HG02571 (cell line): ENCODE results near the gene IGSF1.

Experiments used
- ATAC-seq: cut with Tn5 transposase; IDR thresholded peaks from one replicate; pipeline ENCODE4 v1.9.1; 2021; ENCODE audit warnings: mild to moderate bottlenecking, moderate library complexity; ENCODE audit not compliant: unreplicated experiment

The IGSF1 gene, protein sequence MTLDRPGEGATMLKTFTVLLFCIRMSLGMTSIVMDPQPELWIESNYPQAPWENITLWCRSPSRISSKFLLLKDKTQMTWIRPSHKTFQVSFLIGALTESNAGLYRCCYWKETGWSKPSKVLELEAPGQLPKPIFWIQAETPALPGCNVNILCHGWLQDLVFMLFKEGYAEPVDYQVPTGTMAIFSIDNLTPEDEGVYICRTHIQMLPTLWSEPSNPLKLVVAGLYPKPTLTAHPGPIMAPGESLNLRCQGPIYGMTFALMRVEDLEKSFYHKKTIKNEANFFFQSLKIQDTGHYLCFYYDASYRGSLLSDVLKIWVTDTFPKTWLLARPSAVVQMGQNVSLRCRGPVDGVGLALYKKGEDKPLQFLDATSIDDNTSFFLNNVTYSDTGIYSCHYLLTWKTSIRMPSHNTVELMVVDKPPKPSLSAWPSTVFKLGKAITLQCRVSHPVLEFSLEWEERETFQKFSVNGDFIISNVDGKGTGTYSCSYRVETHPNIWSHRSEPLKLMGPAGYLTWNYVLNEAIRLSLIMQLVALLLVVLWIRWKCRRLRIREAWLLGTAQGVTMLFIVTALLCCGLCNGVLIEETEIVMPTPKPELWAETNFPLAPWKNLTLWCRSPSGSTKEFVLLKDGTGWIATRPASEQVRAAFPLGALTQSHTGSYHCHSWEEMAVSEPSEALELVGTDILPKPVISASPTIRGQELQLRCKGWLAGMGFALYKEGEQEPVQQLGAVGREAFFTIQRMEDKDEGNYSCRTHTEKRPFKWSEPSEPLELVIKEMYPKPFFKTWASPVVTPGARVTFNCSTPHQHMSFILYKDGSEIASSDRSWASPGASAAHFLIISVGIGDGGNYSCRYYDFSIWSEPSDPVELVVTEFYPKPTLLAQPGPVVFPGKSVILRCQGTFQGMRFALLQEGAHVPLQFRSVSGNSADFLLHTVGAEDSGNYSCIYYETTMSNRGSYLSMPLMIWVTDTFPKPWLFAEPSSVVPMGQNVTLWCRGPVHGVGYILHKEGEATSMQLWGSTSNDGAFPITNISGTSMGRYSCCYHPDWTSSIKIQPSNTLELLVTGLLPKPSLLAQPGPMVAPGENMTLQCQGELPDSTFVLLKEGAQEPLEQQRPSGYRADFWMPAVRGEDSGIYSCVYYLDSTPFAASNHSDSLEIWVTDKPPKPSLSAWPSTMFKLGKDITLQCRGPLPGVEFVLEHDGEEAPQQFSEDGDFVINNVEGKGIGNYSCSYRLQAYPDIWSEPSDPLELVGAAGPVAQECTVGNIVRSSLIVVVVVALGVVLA (N-terminal part only)

DNA sequence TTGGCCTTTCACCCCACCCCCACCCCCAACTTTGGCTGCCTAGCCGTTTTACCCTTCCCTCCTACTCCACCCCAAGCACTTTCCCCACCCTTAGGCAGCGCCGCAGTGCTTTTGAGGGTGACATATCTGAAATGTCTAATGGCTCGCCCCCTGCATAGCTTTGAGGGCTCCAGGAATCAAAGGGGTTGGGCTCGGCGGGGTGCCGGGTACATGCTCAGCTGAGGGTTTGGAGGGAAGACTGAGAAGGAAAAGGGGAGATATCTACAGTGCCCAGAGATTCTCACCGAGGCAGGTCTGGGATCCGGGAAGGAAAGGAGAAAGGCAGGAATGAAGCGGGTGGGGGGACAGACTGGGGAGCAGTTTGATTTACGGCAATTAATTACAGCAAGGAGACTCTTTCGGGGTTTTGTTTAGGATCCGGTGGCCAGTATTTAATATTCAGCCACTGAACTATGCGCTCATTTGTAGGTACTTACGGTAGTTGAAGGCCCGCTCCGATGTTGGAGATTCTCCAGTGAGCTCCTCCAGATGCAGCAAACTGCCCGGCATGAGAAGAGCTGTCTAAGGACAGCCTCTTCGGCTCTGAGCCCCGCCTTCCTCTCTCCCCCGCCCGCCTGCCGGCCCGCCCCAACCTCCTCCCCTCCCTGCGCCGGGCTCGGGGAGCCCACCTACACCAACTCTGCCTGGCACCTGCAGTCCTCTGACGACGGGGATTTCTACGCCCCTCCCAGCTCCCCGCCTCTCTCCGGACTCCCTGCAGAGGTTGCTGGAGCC is at the start of gene IGSF1:
Gene IGSF1 (minus strand): TSS at position 569 of the 774 bp plus-strand sequence. CDS start 2,632 bp downstream, outside the sequence.
- ATAC-seq = no peak

- no peak for ATAC-seq
Measured at GRCh38 chrX:131332331-131332730, 43.2 kb upstream of the IGSF1 start.

DNA sequence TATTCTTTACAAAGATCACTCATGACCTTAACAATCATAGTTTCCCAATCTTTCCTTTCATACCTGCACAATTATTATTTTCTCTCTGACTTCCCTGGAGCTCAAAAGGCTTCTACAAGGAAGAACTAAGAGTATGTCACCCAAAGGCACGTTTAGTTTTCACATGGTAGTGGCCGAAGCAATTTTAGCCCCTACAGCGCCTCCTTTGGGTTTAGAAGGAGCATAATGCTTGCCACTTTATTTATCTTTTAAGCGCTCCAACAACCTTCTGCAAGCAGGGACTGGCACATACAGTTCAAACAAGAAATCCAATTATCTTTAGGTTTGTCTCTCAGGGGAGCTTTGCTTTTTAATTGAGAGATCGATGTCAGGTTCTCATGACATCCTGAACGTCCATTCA is 42.0 kb upstream of the IGSF1 start:
- no peak for ATAC-seq

DNA sequence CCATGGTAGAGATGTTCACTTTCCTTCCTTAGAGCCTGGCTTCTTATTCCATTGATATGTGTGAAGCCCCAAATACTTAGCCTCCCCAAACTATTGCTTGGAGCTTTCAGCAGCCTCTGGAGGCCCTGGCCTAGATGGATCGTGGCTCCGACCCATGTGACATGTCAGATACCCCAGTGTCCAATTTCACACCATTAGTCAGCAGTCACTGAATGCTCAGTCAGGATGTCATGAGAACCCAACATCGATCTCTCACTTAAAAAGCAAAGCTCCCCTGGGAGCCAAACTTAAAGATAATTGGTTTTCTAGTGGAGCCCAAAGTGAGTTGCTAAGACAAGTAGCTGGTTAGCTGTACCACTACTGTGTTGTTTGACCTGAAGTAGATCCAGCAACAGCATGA is 41.6 kb upstream of the IGSF1 start:
- no peak for ATAC-seq

DNA sequence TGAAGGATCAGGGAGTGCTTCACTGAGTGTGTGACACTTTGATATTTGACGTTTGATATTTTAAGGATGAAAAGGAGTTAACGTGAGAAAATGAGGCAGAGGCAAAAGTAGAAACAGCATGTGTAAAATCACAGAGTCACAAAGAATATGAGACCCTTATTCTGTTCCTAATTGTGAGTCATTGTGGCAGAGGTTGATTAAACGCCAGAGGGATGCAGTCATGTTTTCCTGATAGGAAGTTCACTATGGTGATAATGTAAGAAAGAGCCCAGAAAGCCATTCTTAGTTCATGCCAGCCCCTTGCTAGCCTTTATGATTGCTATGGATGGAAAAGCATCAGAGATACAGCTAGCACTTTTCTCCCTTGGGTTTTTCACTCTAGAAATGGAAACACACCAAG is 33.5 kb upstream of the IGSF1 start:
- ATAC-seq = no peak

DNA sequence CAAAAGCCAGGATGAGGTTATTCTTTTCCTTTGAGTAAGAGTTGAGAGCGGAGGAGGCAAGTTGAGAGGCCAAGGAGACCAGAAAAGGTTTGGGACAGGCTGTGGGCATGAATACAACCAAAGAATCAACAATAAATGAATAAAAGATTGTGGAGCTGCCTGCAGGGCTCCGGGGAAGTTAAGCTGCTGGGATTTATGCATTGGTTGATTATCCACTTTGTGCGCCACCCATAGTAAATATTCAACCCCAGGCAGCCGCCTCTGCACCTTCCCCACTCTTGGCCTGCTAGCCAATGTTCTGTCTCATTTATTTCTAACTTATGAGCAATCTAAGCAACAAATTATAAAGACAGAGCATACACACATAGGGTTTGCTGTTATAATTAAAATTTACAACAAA is 28.2 kb upstream of the IGSF1 start:
- ATAC-seq = no peak

DNA sequence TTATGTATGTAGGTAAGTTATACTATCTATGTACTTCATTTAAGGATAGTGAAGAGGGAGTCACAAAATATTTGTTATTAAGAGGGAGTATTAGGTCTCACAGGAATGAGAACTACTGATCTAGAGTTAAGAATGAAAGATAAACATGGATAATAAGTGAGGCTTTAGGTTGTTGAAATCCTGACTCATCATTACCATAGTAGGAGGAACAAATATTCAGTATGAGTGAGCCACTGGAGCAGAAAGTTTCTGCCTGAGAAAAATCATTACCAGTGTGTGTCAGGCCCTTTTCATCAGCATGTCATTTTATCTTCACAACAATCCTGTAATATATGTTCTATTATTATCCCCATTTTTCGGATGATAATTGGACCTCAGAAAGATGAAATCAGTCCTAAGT is 27.2 kb upstream of the IGSF1 start:
- ATAC-seq = no peak

DNA sequence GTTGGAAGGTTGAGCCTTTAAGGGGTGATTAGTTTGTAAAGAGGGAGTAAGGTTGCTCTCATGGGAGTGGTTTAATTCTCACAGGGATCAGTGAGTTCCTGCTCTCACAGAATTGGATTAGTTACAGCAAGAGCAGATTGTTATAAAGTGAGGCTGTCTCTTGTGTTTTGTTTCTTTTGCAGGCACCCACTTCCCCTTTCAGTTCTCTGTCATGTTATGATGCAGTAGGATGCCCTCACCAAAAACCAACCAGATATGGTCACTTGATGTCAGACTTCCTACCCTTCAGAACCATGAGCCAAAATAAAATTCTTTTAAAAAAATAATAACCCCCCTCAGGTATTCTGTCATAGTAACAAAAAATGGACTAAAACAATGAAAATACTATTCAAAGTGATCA is 19.9 kb upstream of the IGSF1 start:
- ATAC-seq = no peak

- ATAC-seq = no peak
Measured at GRCh38 chrX:131306601-131307000, 17.5 kb upstream of the IGSF1 start.

GRCh38 chrX:131305926-131306325 is 16.8 kb upstream of the IGSF1 start:
- ATAC-seq = no peak

DNA sequence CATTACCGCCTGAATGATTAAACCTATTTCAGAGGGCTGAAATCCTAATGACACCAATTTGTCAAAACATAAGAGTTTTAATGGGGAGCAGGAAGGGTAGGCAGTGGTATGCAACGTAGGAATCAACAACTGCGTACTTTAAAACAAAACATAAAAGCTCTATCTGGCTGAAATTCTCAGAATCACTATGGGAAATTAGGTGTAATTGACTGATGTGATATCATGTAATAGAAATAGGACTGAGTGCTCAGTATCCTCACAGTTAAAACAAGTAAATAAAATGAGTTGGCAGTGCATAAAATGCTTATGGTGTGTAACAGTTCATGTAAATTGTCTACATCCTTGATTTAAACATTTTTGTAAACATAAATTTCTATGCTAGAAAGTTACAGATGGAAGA is 13.6 kb upstream of the IGSF1 start:
- ATAC-seq = no peak

- ATAC-seq = no peak
Measured at GRCh38 chrX:131301155-131301554, 12.0 kb upstream of the IGSF1 start.

GRCh38 chrX:131298846-131299245 is 9.7 kb upstream of the IGSF1 start:
- no peak for ATAC-seq

DNA sequence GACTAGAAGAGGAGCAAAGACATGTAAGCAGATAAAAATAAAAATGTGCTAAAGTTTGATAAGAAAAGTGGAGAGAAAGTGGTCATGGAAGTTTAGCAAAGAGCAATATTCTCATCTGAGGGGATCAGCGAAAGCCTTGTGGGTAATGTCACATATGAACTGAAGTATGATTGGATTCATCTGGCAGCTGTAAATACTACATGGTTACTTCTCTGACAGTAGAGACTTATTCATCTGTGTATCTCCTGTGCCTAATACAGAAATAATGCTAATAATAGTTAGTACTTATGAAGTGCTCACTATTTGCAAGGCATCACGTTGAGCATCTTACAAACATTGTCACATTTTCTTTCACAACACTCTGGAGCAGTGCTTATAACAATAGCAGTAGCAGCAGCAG is 8.9 kb upstream of the IGSF1 start:
- no peak for ATAC-seq

GRCh38 chrX:131289527-131289926 is 421 bp upstream of the IGSF1 start:
- no peak for ATAC-seq

GRCh38 chrX:131288188-131288587 is 918 bp downstream of the IGSF1 start:
- ATAC-seq = no peak

- no peak for ATAC-seq
Measured at GRCh38 chrX:131287560-131288179, 1.4 kb downstream of the IGSF1 start.

- ATAC-seq = no peak
Measured at GRCh38 chrX:131279617-131280016, 9.5 kb downstream of the IGSF1 start.

DNA sequence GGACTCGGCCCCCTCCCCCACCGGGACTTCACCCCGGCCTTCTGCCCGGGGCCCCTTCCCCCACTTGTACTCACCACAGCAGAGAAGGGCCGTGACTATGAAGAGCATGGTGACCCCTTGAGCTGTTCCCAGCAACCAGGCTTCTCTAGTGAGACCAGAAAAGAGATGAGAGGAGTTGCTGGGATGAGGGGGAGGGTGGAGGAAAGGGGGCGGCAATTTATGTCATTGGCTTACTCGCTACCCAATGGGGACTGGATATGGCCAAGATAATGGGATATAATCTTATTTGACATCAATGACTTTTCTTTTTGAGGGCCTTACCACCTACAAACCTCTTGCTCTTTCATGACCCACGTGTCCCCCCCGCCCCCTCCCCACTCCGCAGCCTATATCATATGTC is 9.9 kb downstream of the IGSF1 start:
- ATAC-seq = no peak

- ATAC-seq = no peak
Measured at GRCh38 chrX:131277543-131278136, 11.5 kb downstream of the IGSF1 start.
